NCI-H2107 (cell line): Measurements from ENCODE around the gene PACRG.

Source experiments
- DNase-seq: peaks from one replicate; lab custom pipeline; 2025; lab: John Stamatoyannopoulos, UW

Gene PACRG

DNA sequence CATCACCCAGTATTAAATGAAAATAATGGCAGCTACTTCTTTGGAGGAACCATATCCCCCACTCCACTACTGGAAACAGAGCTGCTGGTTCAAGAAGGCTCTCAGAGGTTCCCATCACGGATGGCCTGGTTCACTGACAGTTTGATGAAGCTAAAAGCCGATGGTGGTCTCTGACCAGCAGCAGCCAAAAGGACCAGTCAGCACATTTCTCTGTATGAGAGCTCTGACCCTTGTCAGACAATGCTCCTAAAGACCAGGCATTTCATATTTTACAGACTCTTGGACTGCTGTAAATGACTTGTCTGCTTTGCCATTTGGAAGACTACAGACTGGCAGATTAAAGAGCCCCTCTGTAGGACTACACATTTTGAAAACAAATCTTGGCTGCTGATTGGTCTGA, 16.8 kb upstream of the PACRG start:
- DNase-seq: no peak

- no peak for DNase-seq
Observed at GRCh38 chr6:162711376-162711775, 16.4 kb upstream of the PACRG start.

DNA sequence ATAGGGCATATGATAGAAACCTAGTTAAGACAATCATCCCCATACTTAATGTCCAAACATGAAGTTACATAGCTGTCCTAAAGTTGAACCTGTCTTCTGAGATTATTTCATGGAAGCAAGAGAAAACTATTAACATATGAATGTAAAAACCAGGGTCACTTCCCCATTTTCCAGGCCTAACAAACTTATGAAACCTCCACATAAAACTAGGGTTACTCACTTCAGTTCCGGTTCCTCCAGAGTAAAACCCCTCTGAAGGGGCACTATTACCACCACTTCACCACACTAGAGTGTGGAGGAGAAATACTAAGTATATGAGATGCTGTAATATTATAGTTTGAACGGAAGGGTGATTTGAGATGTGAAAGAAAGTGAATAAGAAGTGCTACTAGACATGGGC, 15.1 kb upstream of the PACRG start:
- DNase-seq: no peak

GRCh38 chr6:162713974-162714780, 13.6 kb upstream of the PACRG start:
- DNase-seq: no peak

- DNase-seq: no peak
Observed at GRCh38 chr6:162715601-162716000, 12.2 kb upstream of the PACRG start.

DNA sequence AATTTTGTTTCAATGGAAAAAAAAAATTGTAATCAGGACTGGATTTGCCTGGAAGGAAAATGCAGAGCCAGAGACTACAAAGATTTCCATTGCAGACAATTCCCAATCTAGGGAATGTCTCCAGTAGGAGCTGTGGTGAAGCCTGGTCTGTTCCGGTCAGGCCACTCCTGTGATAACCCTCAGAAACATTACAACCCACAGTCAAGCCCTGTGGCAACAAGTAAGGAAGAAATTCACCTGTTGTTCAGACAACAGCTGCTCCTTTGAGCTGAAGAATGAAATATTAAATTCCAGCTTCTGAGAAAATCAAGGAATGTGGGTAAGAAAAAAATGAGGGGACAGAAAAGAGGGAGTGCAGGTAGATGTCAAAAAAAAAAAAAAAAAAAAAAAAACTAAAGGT, 8.2 kb upstream of the PACRG start:
- DNase-seq: no peak

GRCh38 chr6:162721404-162721687, 6.4 kb upstream of the PACRG start:
- no peak for DNase-seq

DNA sequence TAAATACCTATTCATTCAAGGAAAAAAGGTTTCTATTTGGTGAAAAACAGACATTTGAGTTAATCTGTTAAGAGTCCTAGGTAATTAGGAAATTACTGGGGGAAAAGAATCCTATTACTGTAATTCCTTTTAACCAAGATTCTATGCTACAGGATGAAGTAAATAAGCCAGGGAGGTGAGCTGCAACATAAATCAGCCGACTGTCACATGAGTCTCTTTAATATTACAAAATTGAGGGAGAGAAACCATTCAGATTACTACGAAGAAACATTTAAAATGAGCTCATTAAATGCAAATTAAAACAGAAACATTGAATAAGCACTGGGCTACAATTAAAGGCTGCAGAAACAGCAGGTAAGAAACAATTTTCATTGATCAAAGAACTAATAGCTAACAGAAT, 5.5 kb upstream of the PACRG start:
- DNase-seq: no peak

DNA sequence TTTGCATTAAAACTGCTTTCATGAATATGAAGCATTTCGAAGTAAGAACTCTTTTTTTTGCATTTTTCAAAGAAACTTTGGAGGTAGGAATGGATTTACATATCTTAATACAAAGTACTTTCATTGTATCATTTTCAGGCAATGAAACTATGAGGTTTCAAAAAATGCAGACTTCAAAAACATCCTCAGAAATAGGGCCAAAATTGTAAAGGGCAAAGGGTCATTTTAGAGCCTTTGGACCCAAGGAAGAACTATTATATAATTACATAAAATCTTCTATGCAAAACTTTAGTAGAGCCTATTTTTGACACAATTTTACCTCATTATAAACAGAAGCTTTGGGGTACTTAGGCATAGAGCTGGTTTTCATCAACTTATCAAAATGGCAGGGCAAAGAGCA, 5.1 kb upstream of the PACRG start:
- no peak for DNase-seq

- no peak for DNase-seq
Observed at GRCh38 chr6:162726947-162727321, 840 bp upstream of the PACRG start.

DNA sequence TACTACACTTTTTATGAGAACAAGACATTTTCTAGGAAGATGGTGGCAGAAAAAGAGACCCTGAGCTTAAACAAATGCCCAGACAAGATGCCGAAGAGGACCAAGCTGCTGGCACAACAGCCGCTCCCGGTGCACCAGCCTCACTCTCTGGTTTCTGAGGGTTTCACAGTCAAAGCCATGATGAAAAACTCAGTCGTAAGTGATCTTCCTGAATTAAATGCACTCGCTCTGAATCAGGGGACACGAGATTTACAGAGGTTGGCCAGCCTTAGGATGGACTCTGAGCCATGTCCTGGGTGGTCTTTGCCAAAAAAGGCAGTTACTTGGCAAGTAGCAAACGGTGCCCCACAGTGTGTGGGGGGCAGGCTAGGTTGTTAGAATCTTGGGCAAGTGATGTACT, 423 bp downstream of the PACRG start:
- DNase-seq: no peak

GRCh38 chr6:162728706-162729105, 932 bp downstream of the PACRG start:
- DNase-seq: no peak

DNA sequence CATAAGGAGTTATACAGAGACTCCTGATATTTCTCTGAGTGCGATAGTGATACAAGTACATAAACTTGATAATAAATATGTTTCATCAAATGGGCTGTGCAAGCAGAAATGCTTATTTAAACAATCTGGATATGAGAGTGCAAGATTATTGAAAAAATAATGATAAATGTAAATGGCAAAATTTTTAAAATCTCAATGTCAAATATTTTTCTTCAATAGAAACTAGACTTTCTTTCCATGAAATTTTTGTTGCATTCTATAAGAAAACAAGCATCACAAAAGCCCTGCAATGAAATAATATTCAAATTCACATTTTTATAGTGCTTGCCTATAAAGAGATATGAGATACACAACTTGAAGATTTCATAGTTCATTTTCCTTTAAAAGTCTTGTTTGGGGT, 2.7 kb downstream of the PACRG start:
- DNase-seq: no peak

- no peak for DNase-seq
Observed at GRCh38 chr6:162733489-162733888, 5.7 kb downstream of the PACRG start.

DNA sequence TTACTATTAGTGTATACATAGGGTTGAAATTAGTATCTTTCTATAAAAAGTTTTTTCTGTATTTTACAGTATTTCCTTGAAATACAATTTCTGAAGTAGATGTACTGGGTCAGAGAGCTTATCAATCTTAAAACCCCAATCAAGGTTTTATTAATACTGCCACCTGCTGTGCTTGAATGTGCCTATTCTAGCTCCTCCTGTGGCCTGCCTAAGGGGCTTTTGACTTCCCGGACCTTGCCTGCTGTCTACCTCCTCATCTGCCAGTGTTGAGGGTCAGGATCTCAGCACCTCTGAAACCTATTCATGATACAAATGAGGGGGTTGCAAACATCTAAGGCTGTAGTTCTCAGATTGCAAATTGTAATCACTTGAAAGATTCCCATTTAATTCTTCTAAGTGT, 9.2 kb downstream of the PACRG start:
- no peak for DNase-seq

DNA sequence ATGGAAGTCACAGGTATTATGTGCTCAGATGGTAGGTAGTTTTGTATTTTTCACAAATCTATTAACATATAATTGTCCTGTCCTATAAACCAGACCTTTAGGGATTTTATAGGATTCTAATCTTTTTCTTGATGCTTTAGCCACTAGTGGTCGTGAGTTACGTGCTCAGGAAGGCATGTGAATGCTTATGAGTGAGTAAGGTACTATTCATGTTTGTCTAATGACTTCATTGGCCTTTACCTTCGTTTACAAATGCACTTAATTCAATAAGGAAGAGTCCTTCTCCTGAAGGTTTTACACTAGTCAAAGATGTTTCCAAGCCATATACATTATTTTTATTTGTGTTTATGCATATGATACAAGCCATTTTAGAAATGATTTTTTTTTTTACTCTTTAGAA, 23.0 kb downstream of the PACRG start:
- DNase-seq: no peak

- no peak for DNase-seq
Observed at GRCh38 chr6:162751211-162751859, 23.6 kb downstream of the PACRG start.

GRCh38 chr6:162753775-162754174, 26.0 kb downstream of the PACRG start:
- no peak for DNase-seq

DNA sequence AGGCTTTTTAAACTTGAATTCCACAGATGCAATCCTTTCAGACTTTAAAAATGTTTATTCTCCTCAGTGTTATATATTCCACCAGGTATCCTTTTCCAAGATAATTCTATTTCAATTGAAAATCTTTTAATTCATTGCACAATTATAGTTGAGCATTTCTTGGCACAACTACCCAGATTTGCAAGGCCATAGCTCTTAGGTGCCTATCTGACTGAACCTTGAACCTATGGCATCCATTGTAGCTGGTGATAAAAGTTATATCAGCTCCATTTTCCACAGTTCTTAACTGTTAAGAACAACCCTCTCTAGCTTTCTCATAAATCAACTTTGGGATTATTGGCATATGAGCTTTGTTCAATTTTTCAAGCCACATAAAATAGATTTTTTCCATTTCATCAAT, 42.4 kb downstream of the PACRG start:
- no peak for DNase-seq

DNA sequence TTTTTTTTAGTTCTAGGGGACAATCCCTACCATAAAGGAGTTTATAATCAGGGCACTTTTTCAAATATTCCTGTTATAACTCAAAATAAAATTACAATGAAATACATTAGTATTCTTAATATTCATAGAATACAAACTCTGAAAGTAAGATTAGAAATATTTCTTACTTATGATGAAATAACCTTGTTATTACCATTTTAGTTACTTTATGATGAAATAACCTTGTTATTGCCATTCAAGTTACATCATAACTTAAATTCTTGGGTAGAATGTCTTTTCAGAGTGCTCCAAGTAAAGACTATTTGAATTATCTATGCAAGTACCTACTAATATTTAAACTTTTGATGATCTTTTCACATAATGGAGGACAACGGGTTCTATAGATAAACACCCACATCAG, 43.2 kb downstream of the PACRG start:
- no peak for DNase-seq

GRCh38 chr6:162772466-162772865, 44.7 kb downstream of the PACRG start:
- DNase-seq: no peak

GRCh38 chr6:162773996-162774395, 46.2 kb downstream of the PACRG start:
- DNase-seq: no peak

DNA sequence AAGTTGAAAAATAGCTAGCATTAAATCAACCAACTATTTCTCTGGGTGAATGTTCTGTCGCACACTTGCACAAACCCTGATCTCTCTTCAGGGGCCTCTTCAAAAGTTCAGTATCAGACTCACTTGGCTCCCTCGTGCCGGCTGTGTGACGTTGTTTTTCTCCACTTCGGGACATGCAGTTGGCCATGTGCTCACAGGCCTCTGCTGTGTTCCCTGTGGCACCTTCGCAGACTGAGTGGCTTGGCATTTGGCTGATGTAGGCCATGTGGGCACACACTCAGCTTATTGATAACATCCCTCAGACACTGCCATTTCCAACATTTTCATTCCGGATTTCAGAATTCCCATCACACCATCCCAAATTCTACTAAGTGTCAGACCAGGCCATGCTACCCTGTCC, 49.3 kb downstream of the PACRG start:
- DNase-seq: no peak

- no peak for DNase-seq
Observed at GRCh38 chr6:162778603-162779002, 50.8 kb downstream of the PACRG start.
